ENCODE results near the gene EAPP.
"Not testable (repeated sequence)": the region's sequence is repeated elsewhere in the genome, so short reads cannot be mapped to it uniquely, and the experiment has no call there.

DNA sequence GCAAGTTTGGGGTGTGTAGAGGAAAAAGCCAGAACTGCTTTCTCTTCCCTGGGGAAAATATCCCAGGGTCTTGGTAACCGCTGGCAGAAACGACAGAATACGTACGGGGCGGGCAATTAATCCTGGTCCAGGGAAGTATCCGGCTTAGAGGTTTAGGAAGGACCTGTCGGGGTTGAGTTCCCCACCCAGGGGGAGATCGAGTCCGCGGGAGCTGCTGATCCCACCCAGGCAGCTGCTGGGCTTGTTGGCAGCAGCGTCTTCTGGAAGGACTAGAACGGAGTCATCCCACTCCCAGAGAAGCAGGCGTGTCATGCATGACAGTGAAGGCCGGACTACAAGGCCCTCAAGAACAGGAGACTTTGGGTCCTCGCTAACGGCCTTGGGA lies 7.6 kb upstream of the EAPP start:
- TF ChIP-seq POLR2A (IDR thresholded peaks at IDR 0.05; ENCODE audit: low read length); GATA1 (IDR thresholded peaks at IDR 0.05; ENCODE audit: low read depth, low read length): not testable (repeated sequence)
